HEK293T (cell line): ENCODE data around the gene SAAL1.
A peak's percentile ranks its signal among the peaks of the same experiment; 100 is the strongest.
"Not testable (repeated sequence)": the region's sequence is repeated elsewhere in the genome, so short reads cannot be mapped to it uniquely, and the experiment has no call there.

Source experiments
- CTCF ChIA-PET: fragments of 350-600 bp; formaldehyde crosslinking; extraction: SDS; loops from one replicate; lab custom pipeline; 2021; ENCODE audit warnings: antibody characterized with exemption, inconsistent platforms; lab: Yijun Ruan, JAX
- POLR2A ChIA-PET: fragments of 350-600 bp; formaldehyde crosslinking; extraction: SDS; loops from one replicate; lab custom pipeline; 2020; ENCODE audit warnings: antibody characterized with exemption, inconsistent platforms; lab: Yijun Ruan, JAX
- DNase-seq: peaks from one replicate; pipeline ENCODE4 v3.0.0; 2012; ENCODE audit warnings: mixed read lengths; ENCODE audit errors: extremely low spot score
- ARNT ChIP-seq: fragments of 450-650 bp; IDR thresholded peaks from 2 replicates; pipeline ENCODE4 v1.6.1; 2017; ENCODE audit warnings: mild to moderate bottlenecking
- BHLHE40 ChIP-seq: fragments of 450-650 bp; IDR thresholded peaks from 2 replicates; pipeline ENCODE4 v1.6.1; 2016; ENCODE audit warnings: mild to moderate bottlenecking, moderate library complexity, borderline replicate concordance
- CTBP1 ChIP-seq: fragments of 450-650 bp; IDR thresholded peaks from 2 replicates; pipeline ENCODE4 v1.6.1; 2016; ENCODE audit warnings: borderline replicate concordance
- ELF4 ChIP-seq: fragments of 450-650 bp; IDR thresholded peaks from 2 replicates; pipeline ENCODE4 v1.6.1; 2017; ENCODE audit warnings: antibody characterized with exemption
- FOXA1 ChIP-seq: fragments of 450-650 bp; IDR thresholded peaks from 2 replicates; pipeline ENCODE4 v1.6.1; 2016; ENCODE audit warnings: mild to moderate bottlenecking
- FOXK2 ChIP-seq: fragments of 450-650 bp; IDR thresholded peaks from 2 replicates; pipeline ENCODE4 v1.6.1; 2016; ENCODE audit warnings: mild to moderate bottlenecking
- FOXM1 ChIP-seq: fragments of 450-650 bp; IDR thresholded peaks from 2 replicates; pipeline ENCODE4 v1.6.1; 2017; ENCODE audit warnings: mild to moderate bottlenecking, borderline replicate concordance
- HDGF ChIP-seq: fragments of 450-650 bp; IDR thresholded peaks from 2 replicates; pipeline ENCODE4 v1.6.1; 2017; ENCODE audit warnings: antibody characterized with exemption, borderline replicate concordance
- L3MBTL2 ChIP-seq: fragments of 450-650 bp; conservative IDR thresholded peaks from 2 replicates; pipeline ENCODE4 v1.6.1; 2016; ENCODE audit warnings: mild to moderate bottlenecking
- LEF1 ChIP-seq: fragments of 450-650 bp; IDR thresholded peaks from 2 replicates; pipeline ENCODE4 v1.6.1; 2017; ENCODE audit warnings: mild to moderate bottlenecking, borderline replicate concordance
- NFRKB ChIP-seq: fragments of 450-650 bp; IDR thresholded peaks from 2 replicates; pipeline ENCODE4 v1.6.1; 2016; ENCODE audit warnings: mild to moderate bottlenecking, moderate library complexity
- PKNOX1 ChIP-seq: fragments of 450-650 bp; IDR thresholded peaks from 2 replicates; pipeline ENCODE4 v1.6.1; 2016
- SP1 ChIP-seq: fragments of 450-650 bp; IDR thresholded peaks from 2 replicates; pipeline ENCODE4 v1.6.1; 2017
- SUZ12 ChIP-seq: fragments of 450-650 bp; IDR thresholded peaks from 2 replicates; pipeline ENCODE4 v1.6.1; 2016; ENCODE audit warnings: mild to moderate bottlenecking
- TARDBP ChIP-seq: fragments of 450-650 bp; IDR thresholded peaks from 2 replicates; pipeline ENCODE4 v1.6.1; 2016
- ZNF384 ChIP-seq: fragments of 450-650 bp; IDR thresholded peaks from 2 replicates; pipeline ENCODE4 v1.6.1; 2016

Gene SAAL1

GRCh38 chr11:18140145-18140544 lies 34.3 kb upstream of the SAAL1 start:
- DNase-seq: no peak
- ChIA-PET CTCF (no interaction called here), POLR2A (no interaction called here)
- no peak for TF ChIP-seq SUZ12
- no peak for TF ChIP-seq SP1
- no peak for TF ChIP-seq HDGF
- no peak for TF ChIP-seq FOXM1
- no peak for TF ChIP-seq PKNOX1

GRCh38 chr11:18137186-18137800 lies 31.4 kb upstream of the SAAL1 start:
- ChIA-PET POLR2A (no interaction called here), CTCF (no interaction called here)
- no peak for TF ChIP-seq SP1
- no peak for TF ChIP-seq FOXK2
- no peak for TF ChIP-seq PKNOX1
- TF ChIP-seq FOXM1: no peak
- no peak for TF ChIP-seq LEF1
- TF ChIP-seq SUZ12: no peak
- TF ChIP-seq L3MBTL2: no peak
- no peak for TF ChIP-seq NFRKB
- no peak for TF ChIP-seq ARNT
- no peak for TF ChIP-seq ELF4
- no peak for TF ChIP-seq TARDBP
- no peak for TF ChIP-seq BHLHE40
- TF ChIP-seq HDGF: no peak
- TF ChIP-seq CTBP1: no peak
- TF ChIP-seq ZNF384: no peak
- no peak for TF ChIP-seq FOXA1
- no peak for DNase-seq

- ChIA-PET CTCF (no interaction called here), POLR2A (no interaction called here)
- TF ChIP-seq ZNF384: no peak
- DNase-seq: no peak
Observed at GRCh38 chr11:18135308-18135707, 29.4 kb upstream of the SAAL1 start.

GRCh38 chr11:18132341-18132740 lies 26.5 kb upstream of the SAAL1 start, which contains the start of gene MRGPRX3:
MRGPRX3 (plus strand) TSS chr11:18132571; CDS start chr11:18137203, 4,632 bp downstream.
- ChIA-PET POLR2A (no interaction called here), CTCF (no interaction called here)
- TF ChIP-seq ZNF384 (no peak), FOXK2 (no peak), PKNOX1 (no peak), ARNT (no peak), TARDBP (no peak), CTBP1 (no peak), FOXA1 (no peak), SP1 (no peak), FOXM1 (no peak), LEF1 (no peak), NFRKB (no peak), L3MBTL2 (no peak), BHLHE40 (no peak), HDGF (no peak), SUZ12 (no peak), ELF4 (no peak)
- no peak for DNase-seq

GRCh38 chr11:18131115-18131514 lies 25.2 kb upstream of the SAAL1 start:
- POLR2A ChIA-PET, DNase-seq, CTCF ChIA-PET: not testable (repeated sequence)

- POLR2A ChIA-PET, DNase-seq, CTCF ChIA-PET: not testable (repeated sequence)
Observed at GRCh38 chr11:18121331-18121828, 15.5 kb upstream of the SAAL1 start.

- ChIA-PET CTCF (interaction anchor here (0.5 to 1.9 kb wide), 29 partner anchors 9 to 1336 kb away, joined by 3 to 27 read pairs (median 4); partner anchors contain the start of genes SAAL1 and SERGEF), POLR2A (interaction anchor here (2.4 kb wide), 1 partner anchor 10 kb away, joined by 17 read pairs; the partner anchor contains the start of gene SAAL1)
- no peak for TF ChIP-seq SUZ12
- TF ChIP-seq FOXM1: no peak
- TF ChIP-seq FOXK2: no peak
- no peak for TF ChIP-seq BHLHE40
- no peak for TF ChIP-seq ARNT
- TF ChIP-seq NFRKB: no peak
- TF ChIP-seq TARDBP: no peak
- no peak; the same call in 1 of the 2 replicates for TF ChIP-seq L3MBTL2
- TF ChIP-seq HDGF: no peak
- no peak for TF ChIP-seq ELF4
- TF ChIP-seq SP1: no peak
- no peak for TF ChIP-seq PKNOX1
- TF ChIP-seq FOXA1: no peak
- TF ChIP-seq LEF1: no peak
- TF ChIP-seq CTBP1: no peak
- no peak for TF ChIP-seq ZNF384
- peak; percentile 78 for DNase-seq
Observed at GRCh38 chr11:18115360-18116127, 9.7 kb upstream of the SAAL1 start.
